HG02840 (cell line): ENCODE data around the gene CYB561.
A peak's percentile ranks its signal among the peaks of the same experiment; 100 is the strongest.

Experiments
- ATAC-seq: cut with Tn5 transposase; IDR thresholded peaks from one replicate; pipeline ENCODE4 v1.9.1; 2021; ENCODE audit warnings: mild to moderate bottlenecking, moderate library complexity, moderate number of reproducible peaks; ENCODE audit not compliant: unreplicated experiment, low FRiP score

Gene CYB561

DNA sequence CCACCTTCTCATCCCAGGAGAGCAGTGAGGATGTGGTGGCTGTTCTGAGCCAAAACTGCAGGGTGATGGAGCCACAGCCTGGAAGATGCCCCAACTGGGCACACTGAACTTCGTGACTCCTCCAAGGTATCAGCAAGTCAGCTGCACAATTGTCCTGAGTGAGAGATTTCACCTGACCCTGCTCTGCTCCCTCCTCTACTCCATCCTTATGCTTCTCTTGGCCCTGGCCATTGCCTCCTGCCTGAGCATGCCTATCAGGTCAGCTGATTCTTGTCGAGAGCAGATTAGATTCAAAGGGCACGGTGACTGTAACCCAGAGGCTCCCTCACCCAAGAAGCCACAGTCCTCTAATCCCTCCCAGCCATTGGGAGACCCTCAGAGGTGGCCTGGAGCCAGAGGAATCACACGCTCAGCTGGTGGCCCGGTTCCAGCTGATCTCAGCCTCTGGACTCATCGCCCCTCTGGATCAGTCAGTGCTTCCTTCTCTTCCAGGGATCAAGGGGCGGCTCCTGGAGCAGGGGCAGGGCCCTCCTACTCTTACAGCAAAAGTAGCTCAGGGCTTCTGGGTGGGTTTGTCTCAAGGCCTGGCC is 7.0 kb upstream of the CYB561 start:
- ATAC-seq: no peak

DNA sequence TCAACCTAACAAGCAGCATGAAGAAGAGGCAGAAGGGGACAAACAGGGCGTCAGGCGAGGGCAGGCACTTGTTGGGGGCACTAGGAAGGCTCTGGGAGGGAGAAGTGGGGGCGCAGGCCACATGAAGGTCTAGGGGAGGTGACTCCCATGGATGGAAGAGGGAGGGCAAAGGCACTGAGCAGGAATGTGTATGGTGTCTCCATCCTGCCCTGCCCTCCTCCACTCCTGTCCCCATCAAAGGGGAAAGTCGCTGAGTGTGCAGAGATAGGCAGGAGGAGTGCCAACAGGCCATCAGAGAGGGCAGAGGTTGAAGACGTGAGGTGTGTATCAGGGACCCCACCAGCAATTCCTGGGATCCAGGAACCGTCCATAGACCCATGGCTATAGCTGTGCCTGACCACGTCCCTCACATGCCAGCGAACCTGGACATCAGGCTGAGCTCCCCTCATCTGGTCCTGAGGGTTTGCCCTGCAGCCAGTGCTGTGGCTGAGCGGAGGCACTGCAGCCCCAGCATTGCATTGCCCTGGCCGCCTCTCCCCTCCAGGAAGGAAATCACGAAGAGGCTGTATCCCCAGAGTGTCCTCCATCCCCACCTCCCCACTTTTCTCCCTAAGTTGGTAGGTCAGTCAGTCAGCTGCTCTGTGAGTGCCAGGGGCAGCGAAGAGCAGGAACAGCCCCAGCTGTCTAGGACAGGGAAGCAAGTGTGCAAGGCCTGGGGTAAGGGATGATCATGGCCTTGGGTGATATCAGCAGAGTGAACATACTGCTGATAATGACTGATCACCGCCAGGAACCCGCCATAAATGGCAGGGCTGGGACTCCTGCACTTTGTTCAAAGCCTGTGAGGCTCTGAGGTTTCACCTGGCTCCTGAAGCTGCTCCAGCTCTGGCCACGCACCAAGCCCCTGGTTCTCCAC is 6.2 kb upstream of the CYB561 start:
- ATAC-seq: no peak

DNA sequence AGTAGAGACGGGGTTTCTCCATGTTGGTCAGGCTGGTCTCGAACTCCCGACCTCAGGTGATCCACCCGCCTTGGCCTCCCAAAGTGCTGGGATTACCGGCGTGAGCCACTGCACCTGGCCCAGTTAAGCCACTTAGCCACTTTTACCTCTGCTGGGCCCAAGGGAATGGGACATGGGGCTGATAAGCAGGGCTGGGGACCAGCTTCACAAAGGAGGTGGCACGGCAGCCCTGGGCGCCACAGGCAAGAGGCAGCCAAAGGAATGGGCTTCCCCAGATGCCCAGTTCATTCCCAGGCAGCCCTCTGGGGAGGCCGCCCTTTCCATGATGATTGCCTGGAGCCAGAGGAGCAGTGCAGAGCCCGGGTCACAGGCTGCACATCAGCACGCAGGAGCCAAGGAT is 5.0 kb upstream of the CYB561 start:
- no peak for ATAC-seq

DNA sequence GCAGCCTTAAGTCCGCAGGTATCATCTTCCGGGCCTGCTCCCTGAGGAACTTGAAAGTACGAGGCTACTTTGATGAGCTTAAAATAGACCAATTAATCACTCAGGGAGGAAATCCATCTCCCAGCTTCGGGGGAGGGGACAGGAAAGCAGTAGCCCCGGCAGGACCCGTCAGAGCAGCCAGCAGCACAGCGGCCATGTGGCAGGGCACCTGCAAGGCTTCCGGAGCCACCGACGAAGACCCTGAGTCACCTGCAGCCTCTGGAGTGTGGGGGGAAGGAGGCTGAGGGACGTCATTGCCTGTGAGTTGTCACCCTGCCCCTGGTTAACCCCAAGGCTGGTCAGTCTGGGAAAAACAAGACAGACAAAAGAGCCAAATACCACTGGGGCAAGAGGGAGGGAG is 4.4 kb upstream of the CYB561 start:
- ATAC-seq: no peak

DNA sequence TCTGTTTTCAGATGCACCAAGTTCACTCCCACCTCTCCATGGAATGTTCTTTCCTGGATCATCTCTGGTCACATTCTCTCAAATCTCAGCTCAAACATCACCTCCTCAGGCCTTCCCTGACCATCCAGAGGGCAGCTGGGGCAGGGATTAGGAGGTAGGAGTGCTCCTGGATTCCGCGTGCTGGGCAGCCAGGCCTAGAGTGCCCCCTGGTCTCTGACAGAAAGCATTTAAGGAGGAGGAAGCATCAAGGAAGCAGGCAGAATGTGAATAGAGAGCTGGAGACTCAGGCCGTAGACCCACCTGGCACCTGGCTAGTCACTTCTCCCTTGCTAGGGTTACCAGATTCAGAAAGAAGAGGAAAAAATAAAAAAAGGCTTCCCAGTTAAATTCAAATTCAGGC is 2.5 kb upstream of the CYB561 start:
- ATAC-seq: no peak

DNA sequence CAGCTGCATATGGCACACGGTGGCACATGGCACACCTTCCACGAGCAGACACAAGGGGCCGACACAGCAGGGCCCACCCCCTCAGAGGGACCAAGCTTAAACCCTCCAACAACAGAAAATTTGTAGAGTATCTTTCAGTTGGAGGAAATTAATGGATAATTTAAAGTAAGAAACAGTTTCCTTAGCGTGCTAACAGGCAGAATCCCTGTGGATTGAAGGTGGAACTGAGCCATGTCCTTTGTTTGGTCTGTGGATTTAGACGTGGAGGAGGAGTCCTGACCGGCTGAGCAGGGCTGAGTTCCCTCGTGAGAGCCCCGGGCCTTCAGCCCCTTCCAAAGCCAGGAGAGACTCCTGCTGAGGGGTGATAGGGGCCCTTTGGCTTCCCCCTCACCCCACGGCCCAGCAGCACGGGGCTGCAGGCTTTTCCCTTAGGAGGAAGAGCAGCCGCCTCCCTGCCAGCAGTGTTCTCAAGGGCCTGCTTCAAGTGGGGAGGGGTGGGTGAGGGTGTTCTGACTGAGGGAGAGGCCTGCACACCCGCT is 1.4 kb upstream of the CYB561 start:
- no peak for ATAC-seq

DNA sequence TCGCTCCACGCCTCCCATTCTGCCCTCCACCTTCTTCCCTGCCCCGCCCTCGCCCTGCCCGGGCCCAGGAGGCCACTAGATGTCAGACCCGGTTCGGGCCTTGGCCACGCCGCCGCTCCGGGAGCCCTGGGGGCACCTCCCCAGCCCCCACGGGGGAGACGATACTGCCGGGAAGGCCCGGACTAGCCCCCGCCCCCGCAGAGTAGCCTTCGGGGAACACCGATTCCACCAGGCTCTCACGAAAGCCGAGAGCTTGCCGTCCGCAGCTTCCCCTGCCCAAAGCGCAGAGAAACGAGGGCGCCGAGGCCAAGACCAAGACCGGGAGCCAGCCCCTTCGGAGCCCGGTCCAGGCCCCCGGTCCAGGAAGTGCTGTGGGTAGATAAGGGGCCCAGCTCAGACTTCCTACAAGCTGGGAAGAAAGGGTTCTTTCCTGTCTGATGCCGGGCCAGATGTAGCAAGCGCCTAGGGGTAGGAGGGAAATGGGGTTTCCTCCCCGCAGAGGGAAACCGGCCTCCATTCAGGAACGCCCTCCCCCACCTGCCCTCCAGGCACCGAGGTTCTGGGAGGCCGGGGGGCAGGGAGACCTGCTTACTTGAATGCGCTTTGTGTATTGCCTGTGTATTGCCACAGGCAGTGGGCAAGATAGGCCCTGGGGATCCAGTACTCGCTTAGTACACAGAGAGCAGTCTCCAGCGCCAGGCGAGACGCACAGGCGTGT is 806 bp upstream of the CYB561 start:
- ATAC-seq: peak; percentile 33

DNA sequence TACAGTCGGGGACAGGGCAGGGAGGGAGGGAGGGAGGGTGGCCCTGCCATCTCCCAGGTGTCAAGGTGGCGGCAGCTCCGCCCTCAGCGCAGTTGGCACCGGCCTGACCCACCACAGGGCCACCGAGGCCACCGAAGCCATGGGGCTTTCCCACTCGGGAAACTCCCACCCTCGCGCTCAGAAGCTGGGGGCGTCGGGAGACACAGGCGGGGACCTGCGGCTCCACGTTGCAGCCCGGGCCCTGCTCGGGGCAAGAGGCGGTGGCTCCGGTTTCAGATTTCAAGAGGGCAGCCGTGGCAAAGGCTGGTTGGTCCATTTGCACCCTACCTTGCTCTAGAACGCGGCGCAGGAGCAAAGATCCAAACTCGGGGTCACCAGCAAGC is 544 bp downstream of the CYB561 start:
- no peak for ATAC-seq

DNA sequence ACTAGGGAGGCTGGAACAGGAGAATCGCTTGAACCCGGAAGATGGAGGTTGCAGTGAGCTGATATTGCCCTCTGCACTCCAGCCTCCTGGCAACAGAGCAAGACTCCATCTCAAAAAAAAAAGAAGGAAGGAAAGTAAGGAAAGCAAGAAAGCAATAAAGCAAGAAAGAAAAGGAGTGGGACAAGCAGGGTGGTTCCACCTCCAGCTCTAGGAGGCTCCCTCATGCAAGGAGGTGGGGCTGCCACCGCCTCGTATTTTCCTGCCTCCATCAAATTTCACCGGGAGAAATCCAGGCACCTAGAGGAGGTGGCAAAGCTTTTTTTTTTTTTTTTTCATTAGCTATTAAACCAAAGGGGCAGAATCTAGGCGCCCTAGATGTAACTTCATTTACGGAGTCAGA is 1.0 kb downstream of the CYB561 start:
- ATAC-seq: no peak

DNA sequence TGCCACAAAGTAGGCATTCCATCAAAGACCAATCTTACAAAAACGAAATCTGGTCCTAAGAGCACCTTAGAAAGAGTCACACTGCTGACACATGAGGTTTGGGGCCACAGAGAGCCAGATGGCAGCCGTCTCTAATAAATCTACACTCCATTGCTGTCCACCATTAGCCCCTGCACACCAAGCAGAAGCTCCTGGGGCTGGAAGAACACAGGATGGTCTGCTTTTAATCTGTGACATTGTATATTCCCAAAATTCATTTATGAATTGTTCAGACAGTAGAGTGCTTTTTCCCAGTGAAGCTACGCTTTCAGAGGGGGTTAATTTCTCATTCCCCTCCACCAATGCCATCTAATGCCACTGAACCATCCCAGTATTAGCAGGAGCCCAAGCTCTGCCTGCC is 1.6 kb downstream of the CYB561 start:
- no peak for ATAC-seq

DNA sequence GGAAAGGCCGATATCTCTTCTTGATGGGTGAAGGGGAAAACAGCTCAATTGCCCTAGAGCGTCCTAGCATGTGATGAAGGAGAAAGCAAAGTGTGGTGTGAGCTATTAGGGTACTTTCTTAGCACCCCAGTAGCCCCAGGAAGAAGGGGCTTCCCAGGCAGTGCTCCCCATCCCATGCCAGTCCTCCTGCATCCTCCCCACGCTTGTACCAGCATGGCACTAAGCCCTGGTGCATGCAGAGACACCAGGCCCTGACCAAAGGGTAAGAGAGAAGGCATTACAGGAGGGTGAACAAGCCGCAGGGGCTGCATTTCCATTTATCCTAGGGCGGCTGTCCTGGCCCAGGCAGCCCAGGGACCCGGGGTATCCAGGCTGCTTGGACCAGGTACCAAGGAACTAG is 3.1 kb downstream of the CYB561 start:
- no peak for ATAC-seq

DNA sequence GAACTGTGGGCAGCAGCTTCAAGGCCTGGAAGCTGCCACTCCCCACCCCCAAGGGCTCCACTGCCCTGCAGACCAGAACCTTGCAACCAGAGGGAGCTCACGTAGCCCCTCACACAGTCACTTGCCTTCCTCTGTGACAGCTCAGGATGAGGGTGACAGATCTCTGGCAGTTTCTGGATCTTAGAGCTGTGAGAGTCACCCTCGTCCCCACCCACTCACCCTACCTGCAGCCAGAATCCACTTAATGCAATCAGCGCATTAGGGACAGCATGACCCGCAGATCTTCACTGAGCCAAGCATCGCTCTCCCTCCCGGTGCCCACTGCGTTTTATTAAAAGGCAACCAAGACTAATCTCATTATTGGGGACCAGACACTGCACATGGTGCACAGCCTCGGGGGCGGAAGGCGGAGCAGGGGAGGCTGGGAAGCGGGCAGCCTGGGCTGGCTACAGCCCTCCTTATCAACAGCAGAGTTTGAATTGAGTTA is 3.5 kb downstream of the CYB561 start:
- ATAC-seq: no peak

DNA sequence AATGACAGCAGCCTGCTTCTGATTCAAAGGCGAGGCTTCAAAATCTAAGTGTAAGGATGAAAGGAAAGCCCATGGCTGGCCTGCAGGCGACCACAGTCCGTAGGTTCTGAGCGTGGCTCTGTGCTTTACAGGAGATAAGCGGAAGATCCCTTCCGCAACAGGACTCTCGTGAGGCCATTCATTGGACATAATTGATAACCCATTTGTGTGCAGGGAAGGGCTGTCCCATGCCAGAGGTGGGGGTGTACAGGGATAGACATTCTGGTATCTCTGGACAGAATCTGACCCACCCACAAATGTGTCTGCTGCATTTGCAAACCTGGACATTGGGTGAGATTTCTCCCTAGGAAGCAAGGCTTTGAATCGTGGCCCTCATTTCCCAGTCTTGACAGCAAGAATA is 4.0 kb downstream of the CYB561 start:
- no peak for ATAC-seq

DNA sequence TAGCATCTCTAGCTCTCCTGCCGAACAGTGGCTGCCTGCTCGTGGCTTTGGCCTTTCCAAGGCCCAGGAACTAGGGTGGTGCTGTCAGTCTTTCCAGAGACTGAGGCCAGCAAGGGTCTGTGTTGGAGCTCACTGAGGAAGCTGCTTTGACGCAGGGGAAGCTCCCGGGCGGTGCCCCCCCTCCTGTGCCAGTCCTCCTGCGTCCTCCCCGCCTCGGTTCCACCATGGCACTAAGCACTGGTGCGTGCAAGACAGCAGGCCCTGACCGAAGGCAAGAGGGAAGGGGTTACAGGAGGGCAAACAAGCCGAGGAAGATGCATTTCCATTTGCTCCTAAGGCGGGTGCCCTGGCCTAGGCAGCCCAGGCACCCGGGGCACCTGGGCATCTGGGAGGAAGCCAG is 4.5 kb downstream of the CYB561 start:
- ATAC-seq: no peak

DNA sequence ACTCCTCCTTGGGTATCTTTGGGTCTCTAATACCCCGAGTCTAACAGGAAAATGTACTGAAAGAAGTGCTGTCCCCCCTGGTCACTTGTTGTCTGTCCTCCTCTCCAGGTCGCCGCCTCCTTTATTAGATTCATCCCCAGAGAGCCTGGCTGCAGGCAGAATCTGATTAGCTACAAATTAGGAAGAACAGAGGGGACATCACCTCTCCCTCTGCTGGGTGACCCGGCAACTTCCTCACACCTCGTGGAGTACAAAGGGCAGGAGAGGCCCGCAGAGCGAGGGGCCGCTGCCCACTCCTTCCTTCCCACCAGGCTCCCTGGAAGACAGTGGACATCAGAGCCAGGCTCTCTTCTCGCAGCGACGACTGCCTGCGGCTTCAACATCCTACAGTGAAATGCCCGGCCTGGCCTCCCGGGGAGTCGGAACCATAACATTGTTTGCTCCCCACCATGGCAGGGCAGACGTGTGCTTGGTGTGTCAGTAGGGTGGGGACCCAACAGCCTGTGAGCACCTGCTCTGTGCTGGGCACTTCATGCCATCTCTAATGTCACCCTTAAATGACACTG is 5.3 kb downstream of the CYB561 start:
- no peak for ATAC-seq

DNA sequence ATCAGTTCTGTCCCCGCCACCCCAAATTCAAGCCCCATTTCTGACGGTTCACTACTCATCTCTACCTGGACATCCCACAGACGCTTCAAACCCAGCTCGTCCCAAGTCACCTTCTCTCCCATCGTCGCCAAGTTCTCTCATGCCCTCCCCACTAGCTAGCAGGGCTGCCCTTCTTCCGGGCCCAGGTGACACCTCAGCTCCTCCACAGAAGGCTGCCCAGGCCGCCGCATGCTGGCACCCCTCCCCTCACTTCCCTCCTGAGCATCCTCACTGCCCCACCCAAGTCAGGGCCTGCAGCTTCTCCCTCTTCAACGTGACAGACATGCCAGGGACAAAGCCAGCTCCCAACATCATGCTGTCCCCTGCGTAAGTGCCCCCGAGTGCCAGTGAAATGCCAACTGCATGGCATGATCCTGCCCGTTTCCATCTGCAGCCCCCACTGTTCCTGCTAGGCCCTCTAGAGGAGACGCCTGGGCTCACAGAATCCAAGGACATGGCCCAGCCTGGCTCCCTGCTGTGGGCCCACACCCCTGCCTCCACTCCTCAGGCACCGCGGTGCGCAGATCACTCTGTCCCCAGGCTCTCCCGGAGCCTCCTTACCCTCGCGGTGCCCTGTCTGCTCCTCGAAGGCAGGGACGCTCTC is 5.9 kb downstream of the CYB561 start:
- ATAC-seq: no peak

DNA sequence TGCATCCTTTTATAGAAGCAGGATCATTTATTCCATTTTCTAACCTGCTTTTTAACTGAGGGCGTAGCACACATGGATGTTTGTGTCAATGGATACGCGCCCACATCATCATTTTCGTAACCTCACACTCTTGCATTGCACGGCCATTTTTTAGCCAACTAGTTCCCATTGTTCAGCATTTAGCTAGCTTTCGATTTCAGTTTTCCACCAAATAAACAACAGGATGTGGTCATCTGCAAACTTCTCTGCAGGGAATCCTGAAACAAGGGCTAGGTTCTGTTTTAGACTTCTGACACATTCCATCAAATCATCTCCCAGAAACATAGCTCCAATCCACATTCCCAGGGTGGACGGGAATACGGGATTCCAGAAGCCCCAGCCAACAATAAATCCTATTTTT is 6.4 kb downstream of the CYB561 start:
- no peak for ATAC-seq

DNA sequence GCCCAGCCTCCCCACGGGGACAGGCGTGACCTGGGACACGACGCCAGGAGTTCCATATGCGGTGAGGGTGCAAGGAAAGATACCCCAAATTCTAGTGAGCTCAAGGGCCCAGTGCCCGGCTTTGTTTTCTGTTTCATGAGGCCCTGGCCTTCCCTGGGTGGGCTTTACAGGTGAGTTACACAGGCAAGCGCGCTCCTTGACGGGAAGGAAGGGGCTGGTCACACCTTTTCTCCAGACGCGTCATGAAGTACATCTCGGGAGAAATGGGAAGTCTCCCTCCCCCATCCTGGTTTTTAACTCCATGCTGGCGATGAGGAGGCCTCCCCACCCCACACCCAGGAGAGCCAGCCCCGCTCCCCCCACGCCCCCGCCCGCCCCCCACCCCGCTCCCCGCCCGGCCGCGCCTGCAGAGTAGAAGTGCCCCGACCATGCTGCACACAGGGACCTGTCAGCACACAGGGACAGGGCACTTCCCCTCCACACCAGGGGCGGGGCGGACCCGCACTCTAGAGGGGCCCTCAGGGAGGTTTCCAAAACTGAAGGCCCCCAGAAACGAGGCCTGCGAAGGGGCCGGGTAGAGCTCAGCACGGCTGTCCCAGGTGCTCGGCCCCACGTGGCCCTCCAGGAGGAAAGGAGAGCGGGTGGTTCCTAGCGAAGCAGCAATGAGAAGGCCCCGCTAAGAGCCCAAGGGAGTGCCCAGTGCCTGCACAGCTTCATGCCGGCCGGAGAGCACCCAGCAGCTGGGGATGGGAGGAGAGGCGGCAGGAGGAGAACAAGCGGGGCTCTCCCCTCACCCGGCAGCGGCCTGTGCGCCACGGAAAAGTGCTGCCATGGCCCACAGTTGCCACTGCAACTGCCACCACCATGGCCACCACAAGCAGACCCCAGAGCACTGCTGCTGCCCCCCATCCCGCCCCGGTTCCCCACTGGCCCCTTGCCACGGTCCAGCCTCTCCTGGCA is 7.7 kb downstream of the CYB561 start:
- no peak for ATAC-seq
